H1 (cell line): ENCODE measurements around the gene PLBD1. TPM values are rescaled to one million over a fixed set of nuclear protein-coding genes. Genes with fewer than 3 reads are reported as not detected.

Experiments used
- CTCF ChIA-PET: fragments of 300-600 bp; sonication (Branson Sonifier 250); formaldehyde crosslinking; loops from one replicate; lab custom pipeline; 2021; ENCODE audit not compliant: partially characterized antibody; lab: Charles Lee
- POLR2A ChIA-PET: fragments of 300-600 bp; sonication (Branson Sonifier 250); formaldehyde crosslinking; loops from one replicate; lab custom pipeline; 2021; ENCODE audit warnings: inconsistent platforms; ENCODE audit not compliant: partially characterized antibody; lab: Charles Lee
- DNase-seq, 2 experiments: peaks; one replicate each; pipeline versions ENCODE4 v3.0.0 to v3.0.0-alpha.2; 2010 to 2022; ENCODE audit warnings: low spot score in 2 of 2, low read depth in 1 of 2, mixed read lengths in 1 of 2
- FAIRE-seq: peaks from 2 replicates; lab custom pipeline; 2011; peaks lifted over from hg19 to GRCh38; lab: Jason Lieb, UNC
- H2AFZ ChIP-seq: 2 replicates; pipeline ENCODE4 v1.8.1; 2012; ENCODE audit warnings: low read length, inconsistent platforms
- H2AK5ac ChIP-seq: 2 replicates; pipeline ENCODE4 v1.6.1; 2013; ENCODE audit warnings: low read depth, low read length
- H2BK120ac ChIP-seq: replicated peaks from 2 replicates; pipeline ENCODE3; 2013; ENCODE audit warnings: low read depth, low read length, inconsistent platforms
- H2BK12ac ChIP-seq: 2 replicates; pipeline ENCODE4 v1.6.1; 2013; ENCODE audit warnings: low read depth, low read length
- H2BK15ac ChIP-seq: 2 replicates; pipeline ENCODE4 v1.6.1; 2013; ENCODE audit warnings: low read length
- H2BK20ac ChIP-seq: 2 replicates; pipeline ENCODE4 v1.6.1; 2013; ENCODE audit warnings: low read length
- H2BK5ac ChIP-seq: 2 replicates; pipeline ENCODE4 v1.6.1; 2013; ENCODE audit warnings: low read depth, low read length
- H3K14ac ChIP-seq: 2 replicates; pipeline ENCODE4 v1.6.1; 2013; ENCODE audit warnings: inconsistent platforms; ENCODE audit not compliant: insufficient read length
- H3K18ac ChIP-seq: 2 replicates; pipeline ENCODE4 v1.6.1; 2013; ENCODE audit warnings: low read length; ENCODE audit errors: extremely low read depth
- H3K23ac ChIP-seq: 2 replicates; pipeline ENCODE4 v1.6.1; 2013; ENCODE audit warnings: inconsistent platforms; ENCODE audit not compliant: insufficient read length
- H3K23me2 ChIP-seq: 2 replicates; pipeline ENCODE4 v1.6.1; 2013; ENCODE audit warnings: low read depth, low read length
- H3K27ac ChIP-seq: 2 replicates; pipeline ENCODE4 v1.6.1; 2011; ENCODE audit warnings: low read depth, low read length, inconsistent platforms
- H3K27me3 ChIP-seq, 4 experiments: replicated peaks in 1 of 4; 1 replicate in 1 of 4; 2 replicates in 3 of 4; pipeline versions ENCODE4 v1.6.1 to v1.8.1; 2011 to 2013; ENCODE audit warnings: low read length in 3 of 4, mild to moderate bottlenecking in 3 of 4, inconsistent platforms in 2 of 4, mixed read lengths in 2 of 4, moderate library complexity in 1 of 4; ENCODE audit not compliant: control insufficient read depth in 3 of 4, insufficient read depth in 3 of 4; ENCODE audit errors: extremely low read depth in 1 of 4
- H3K36me3 ChIP-seq, 4 experiments: 2 replicates each; pipeline versions ENCODE4 v1.6.1 to v1.8.1; 2011 to 2013; ENCODE audit warnings: mild to moderate bottlenecking in 4 of 4, low read length in 3 of 4, moderate library complexity in 2 of 4, control low read depth in 1 of 4, inconsistent platforms in 1 of 4; ENCODE audit not compliant: insufficient read depth in 4 of 4, control insufficient read depth in 2 of 4
- H3K4ac ChIP-seq: replicated peaks from 2 replicates; pipeline ENCODE3; 2013; ENCODE audit warnings: low read length, low read depth, mixed read lengths, inconsistent platforms; ENCODE audit not compliant: insufficient read length
- H3K4me1 ChIP-seq, 4 experiments: replicated peaks in 1 of 4; 1 replicate in 1 of 4; 2 replicates in 3 of 4; pipeline versions ENCODE4 v1.6.1 to v1.8.1; 2011 to 2013; ENCODE audit warnings: low read length in 3 of 4, inconsistent platforms in 2 of 4, mixed read lengths in 1 of 4; ENCODE audit not compliant: insufficient read depth in 4 of 4, control insufficient read depth in 3 of 4
- H3K4me2 ChIP-seq, 2 experiments: 2 replicates each; pipeline versions ENCODE4 v1.6.1 to v1.8.1; 2011 to 2013; ENCODE audit warnings: low read depth in 2 of 2, low read length in 2 of 2, control low read depth in 1 of 2, inconsistent platforms in 1 of 2, mild to moderate bottlenecking in 1 of 2; ENCODE audit not compliant: insufficient read depth in 1 of 2
- H3K4me3 ChIP-seq, 4 experiments: fragments of 200-600, 300-600 bp in 1 of 4; sonication (generic), shearing (Covaris generic), sonication (Bioruptor Twin) in 1 of 4; 2 replicates each; pipeline versions ENCODE4 v1.5.1 to v1.8.1; 2011 to 2016; ENCODE audit warnings: low read length in 4 of 4, low read depth in 3 of 4, control low read depth in 2 of 4, inconsistent platforms in 2 of 4, mild to moderate bottlenecking in 2 of 4, mixed read lengths in 1 of 4, moderate library complexity in 1 of 4; ENCODE audit not compliant: insufficient read depth in 2 of 4; ENCODE audit errors: extremely low read depth in 1 of 4
- H3K56ac ChIP-seq: replicated peaks from 2 replicates; pipeline ENCODE3; 2013; ENCODE audit warnings: low read depth, mild to moderate bottlenecking, mixed read lengths, low read length, inconsistent platforms; ENCODE audit not compliant: insufficient read length
- H3K79me1 ChIP-seq: 2 replicates; pipeline ENCODE4 v1.6.1; 2013; ENCODE audit warnings: low read depth, low read length, control low read depth
- H3K79me2 ChIP-seq, 2 experiments: 2 replicates each; pipeline versions ENCODE4 v1.6.1 to v1.8.1; 2012 to 2013; ENCODE audit warnings: low read length in 2 of 2, mild to moderate bottlenecking in 2 of 2, inconsistent platforms in 1 of 2; ENCODE audit not compliant: insufficient read depth in 2 of 2, control insufficient read depth in 1 of 2
- H3K9ac ChIP-seq, 4 experiments: replicated peaks in 1 of 4; 1 replicate in 1 of 4; 2 replicates in 3 of 4; pipeline versions ENCODE4 v1.6.1 to v1.8.1; 2011 to 2013; ENCODE audit warnings: low read depth in 3 of 4, low read length in 3 of 4, control low read depth in 2 of 4, mild to moderate bottlenecking in 2 of 4, moderate library complexity in 2 of 4, inconsistent platforms in 1 of 4; ENCODE audit errors: extremely low read depth in 1 of 4
- H3K9me3 ChIP-seq, 2 experiments: 2 replicates each; pipeline versions ENCODE4 v1.6.1 to v1.8.1; 2012 to 2013; ENCODE audit warnings: mild to moderate bottlenecking in 2 of 2, moderate library complexity in 2 of 2, control low read depth in 1 of 2, inconsistent platforms in 1 of 2, low read depth in 1 of 2, low read length in 1 of 2, mixed read lengths in 1 of 2; ENCODE audit not compliant: insufficient read depth in 2 of 2
- H4K20me1 ChIP-seq, 2 experiments: replicated peaks in 1 of 2; 2 replicates each; pipeline versions ENCODE3 to v1.8.1; 2011 to 2013; ENCODE audit warnings: inconsistent platforms in 2 of 2, low read length in 2 of 2, mild to moderate bottlenecking in 1 of 2; ENCODE audit not compliant: insufficient read depth in 2 of 2, control insufficient read depth in 1 of 2
- H4K5ac ChIP-seq: 2 replicates; pipeline ENCODE4 v1.6.1; 2013; ENCODE audit warnings: low read length, low read depth, mixed read lengths, inconsistent platforms; ENCODE audit not compliant: insufficient read length
- H4K8ac ChIP-seq: 2 replicates; pipeline ENCODE4 v1.8.0; 2013; ENCODE audit warnings: mild to moderate bottlenecking, moderate library complexity, low read length, inconsistent platforms; ENCODE audit not compliant: insufficient read depth; ENCODE audit errors: extremely low read depth
- H4K91ac ChIP-seq: replicated peaks from 2 replicates; pipeline ENCODE3; 2013; ENCODE audit warnings: low read length, mixed read lengths, inconsistent platforms; ENCODE audit not compliant: insufficient read length
- EGR1 ChIP-seq: IDR thresholded peaks from 2 replicates; pipeline ENCODE4 v1.6.1; 2011; ENCODE audit warnings: low read depth, low read length, borderline replicate concordance
- GTF2F1 ChIP-seq: IDR thresholded peaks from 2 replicates; pipeline ENCODE4 v1.6.1; 2012; ENCODE audit warnings: low read depth, low read length, improper control_type of control experiment, borderline replicate concordance
- HDAC6 ChIP-seq: IDR thresholded peaks from one replicate; pipeline ENCODE4 v1.7.1; 2012; ENCODE audit warnings: low read depth, mild to moderate bottlenecking, inconsistent platforms, low read length, moderate library complexity
- SRF ChIP-seq: IDR thresholded peaks from 2 replicates; pipeline ENCODE4 v1.6.1; 2011; ENCODE audit warnings: mild to moderate bottlenecking, low read depth, low read length, moderate library complexity
- WGBS, 2 experiments: shearing (Covaris generic) in 1 of 2; methylation state at CpG; one replicate each; pipeline versions ENCODE4 v1.1.6 to v1.1.7; 2013 to 2015; ENCODE audit warnings: low lambda C conversion rate in 2 of 2, mixed read lengths in 2 of 2, inconsistent platforms in 1 of 2, low coverage in 1 of 2, missing lambda C conversion rate in 1 of 2; ENCODE audit not compliant: insufficient replicate concordance in 2 of 2, insufficient coverage in 1 of 2, insufficient read length in 1 of 2; ENCODE audit errors: extremely low coverage in 1 of 2, missing lambda C conversion rate in 1 of 2; 5-methylcytosine and 5-hydroxymethylcytosine counted together
- polyA plus RNA-seq, 7 experiments: library from polyadenylated mRNA; depleted of rRNA in 3 of 7; stranded (reverse) in 5 of 7; unstranded in 2 of 7; fragments of >200 nt in 5 of 7; fragments of 200-250 nt in 2 of 7; gene quantifications; 1 replicate in 5 of 7; 2 replicates in 1 of 7; 4 replicates in 1 of 7; pipeline versions ENCODE4 v1.2.1 to v1.2.3, GENCODE V29; 2011 to 2013; ENCODE audit warnings: missing spikeins in 2 of 7, mixed read lengths in 2 of 7
- total RNA-seq: library from RNA; stranded (reverse); fragmentation: NEBNext Ultra II Directional; extraction: Animal tissue kit (Norgen Biotek cat#: 25700); gene quantifications from 2 replicates; pipeline ENCODE4 v1.2.1, GENCODE V29; 2021

PLBD1 gene
- total and polyA plus RNA-seq, 2 of the 8 experiments (the other 6 are each of a cell fraction or from before 2014, with no cell fraction given), result 6.3 to 12.3 TPM

GRCh38 chr12:14525964-14526363 is 41.7 kb downstream of the PLBD1 start:
- no peak overlapping the region for H4K5ac ChIP-seq
- no peak overlapping the region for H3K4me2 ChIP-seq
- no peak overlapping the region for H2BK120ac ChIP-seq
- no peak overlapping the region for H4K8ac ChIP-seq
- no peaks in the 10 kb centered on the region for H3K27me3 ChIP-seq
- DNase-seq, result no peak
- 98% methylated on average over 2 of the region's 2 CpGs; no CpG with 5 or more reads in 1 of the 2 experiments for WGBS, 2 experiments
- H3K36me3 ChIP-seq, result no peaks in the 10 kb centered on the region
- CTCF ChIA-PET, result interaction anchor here (1.1 kb wide), 1 partner anchor 22 kb away, joined by 3 read pairs; no protein-coding TSS in a partner anchor
- H2BK5ac ChIP-seq, result no peak overlapping the region
- H4K91ac ChIP-seq, result no peak overlapping the region
- H3K23ac ChIP-seq, result no peak overlapping the region
- no peaks in the 10 kb centered on the region for H3K23me2 ChIP-seq
- no peak overlapping the region for H2AFZ ChIP-seq
- no peak overlapping the region for H3K27ac ChIP-seq
- no peak overlapping the region for H3K18ac ChIP-seq
- no peaks in the 10 kb centered on the region for H4K20me1 ChIP-seq
- no peaks in the 10 kb centered on the region for H3K79me2 ChIP-seq
- no peak overlapping the region for H2BK15ac ChIP-seq
- no peaks in the 10 kb centered on the region for H3K9me3 ChIP-seq
- no peak overlapping the region for H3K56ac ChIP-seq
- H2BK12ac ChIP-seq, result no peak overlapping the region
- H3K4ac ChIP-seq, result no peak overlapping the region
- no peak overlapping the region for H2BK20ac ChIP-seq
- H3K79me1 ChIP-seq, result no peaks in the 10 kb centered on the region
- no peak overlapping the region for H2AK5ac ChIP-seq
- TF ChIP-seq GTF2F1, result no peak
- TF ChIP-seq EGR1, result no peak
- TF ChIP-seq SRF, result no peak
- TF ChIP-seq HDAC6, result no peak
- no peaks in the 10 kb centered on the region for H3K4me1 ChIP-seq
- POLR2A ChIA-PET, result interaction anchor here (1.0 kb wide), 1 partner anchor 268 kb away, joined by 3 read pairs; no protein-coding TSS in a partner anchor
- H3K9ac ChIP-seq, result no peak overlapping the region
- no peak overlapping the region for H3K14ac ChIP-seq
- no peak for FAIRE-seq
- no peak overlapping the region for H3K4me3 ChIP-seq
